DND-41 (cell line): Measurements from ENCODE around the gene BEND3.

Source experiments
- CTCF ChIP-seq: IDR thresholded peaks from 2 replicates; pipeline ENCODE4 v1.5.1; 2012; ENCODE audit warnings: borderline replicate concordance, low read length, moderate library complexity, mild to moderate bottlenecking; ENCODE audit not compliant: poor library complexity, severe bottlenecking; ENCODE audit errors: extremely low read depth
- EZH2 ChIP-seq: IDR thresholded peaks from 3 replicates; pipeline ENCODE4 v1.6.1; 2012; ENCODE audit warnings: borderline replicate concordance, low read depth, mild to moderate bottlenecking, moderate library complexity, low read length, inconsistent platforms; ENCODE audit not compliant: severe bottlenecking

DNA sequence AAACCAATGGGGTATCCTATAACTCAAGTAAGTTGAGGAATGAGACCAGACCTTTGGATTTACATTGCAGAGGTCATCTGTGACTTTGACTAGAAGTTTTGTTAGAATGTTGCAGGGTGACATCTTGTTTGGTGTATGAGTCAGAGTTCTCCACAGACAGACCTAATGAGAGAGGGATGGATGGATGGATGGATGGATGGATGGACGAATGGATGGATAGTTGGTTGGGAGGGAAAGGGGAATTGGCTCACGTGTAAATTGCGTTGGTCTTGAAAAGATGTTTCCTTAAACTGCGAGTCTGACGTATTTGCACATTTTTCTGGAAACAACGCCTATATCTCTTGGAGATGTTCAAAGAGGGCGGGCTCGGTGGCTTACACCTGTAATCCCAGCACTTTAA is 88.3 kb downstream of the BEND3 start:
- TF ChIP-seq CTCF = no peak
- TF ChIP-seq EZH2 = no peak
